Spleen (tissue), 11 donors: ENCODE measurements around the gene GRIK2. TPM values are rescaled to one million over a fixed set of nuclear protein-coding genes. Genes with fewer than 3 reads are reported as not detected.
A peak's percentile ranks its signal among the peaks of the same experiment; 100 is the strongest.

Experiments
- DNase-seq: peaks from one replicate; pipeline ENCODE4 v3.0.0-alpha.2; 2020
- H3K27ac ChIP-seq, 8 donors: fragments of 200-600 bp; sonication (generic) in 7 of 8; 1 replicate in 4 of 8; 2 replicates in 4 of 8; pipeline versions ENCODE4 v1.5.0 to v1.8.0; 2016 to 2021; ENCODE audit warnings: inconsistent platforms in 4 of 8, mild to moderate bottlenecking in 4 of 8, moderate library complexity in 1 of 8
- H3K27me3 ChIP-seq, 7 donors: fragments of 200-600 bp; sonication (generic) in 6 of 7; replicated peaks in 1 of 7; 1 replicate in 4 of 7; 2 replicates in 3 of 7; pipeline versions ENCODE4 v1.5.0 to v1.8.0; 2016 to 2021; ENCODE audit warnings: inconsistent platforms in 3 of 7, mild to moderate bottlenecking in 1 of 7
- H3K36me3 ChIP-seq, 6 donors: fragments of 200-600 bp; sonication (generic) in 5 of 6; 1 replicate in 4 of 6; 2 replicates in 2 of 6; pipeline versions ENCODE4 v1.5.0 to v1.8.0; 2016 to 2021; ENCODE audit warnings: inconsistent platforms in 2 of 6
- H3K4me1 ChIP-seq, 6 donors: fragments of 200-600 bp; sonication (generic) in 5 of 6; 1 replicate in 3 of 6; 2 replicates in 3 of 6; pipeline versions ENCODE4 v1.5.0 to v1.8.0; 2016 to 2021; ENCODE audit warnings: inconsistent platforms in 3 of 6
- H3K4me3 ChIP-seq, 8 donors: fragments of 200-600 bp; sonication (generic) in 7 of 8; 1 replicate in 4 of 8; 2 replicates in 4 of 8; pipeline versions ENCODE4 v1.5.0 to v1.8.0; 2016 to 2021; ENCODE audit warnings: inconsistent platforms in 4 of 8, mild to moderate bottlenecking in 4 of 8, moderate library complexity in 2 of 8
- H3K9me3 ChIP-seq, 8 donors: fragments of 200-600 bp; sonication (generic) in 7 of 8; 1 replicate in 4 of 8; 2 replicates in 4 of 8; pipeline versions ENCODE4 v1.5.0 to v1.8.0; 2016 to 2021; ENCODE audit warnings: inconsistent platforms in 4 of 8
- POLR2A ChIP-seq, 3 donors: fragments of 450-650 bp; IDR thresholded peaks; one replicate each; pipeline ENCODE4 v1.5.1; 2017; ENCODE audit warnings: antibody characterized with exemption in 3 of 3, mild to moderate bottlenecking in 1 of 3
- POLR2AphosphoS5 ChIP-seq, 3 donors: sonication (generic); formaldehyde crosslinking; IDR thresholded peaks; one replicate each; pipeline ENCODE4 v1.5.1; 2017; ENCODE audit warnings: antibody characterized with exemption in 3 of 3
- WGBS, 5 donors: extraction: QIAGEN DNeasy Blood & Tissue Kit in 3 of 5; methylation state at CpG; one replicate each; pipeline versions ENCODE4 v1.1.5 to v1.1.7; 2013 to 2018; 5-methylcytosine and 5-hydroxymethylcytosine counted together
- intact Hi-C: fragments of 100-400 bp; cut with DNase I; formaldehyde crosslinking; loops from one replicate; pipeline ENCODE4 v1.15.0; 2023; ENCODE audit warnings: low total_unique reads
- polyA plus RNA-seq, 3 donors: library from polyadenylated mRNA; stranded (reverse); fragments of 200-250 nt; gene quantifications; one replicate each; pipeline ENCODE4 v1.2.1, GENCODE V29; 2013
- total RNA-seq, 7 donors: library from RNA; depleted of rRNA in 3 of 7; stranded (reverse); fragments of >200 nt in 3 of 7; fragmentation: NEBNext Ultra II Directional in 4 of 7; extraction: Animal tissue kit (Norgen Biotek cat#: 25700) in 4 of 7; gene quantifications; one replicate each; pipeline versions ENCODE4 v1.1.0 to v1.2.1, GENCODE V29; 2016 to 2021
- TF ChIP-seq, protein P1 (sequence below), 11 experiments: fragments of 200-600 bp in 7 of 11; fragments of 450-650 bp in 4 of 11; sonication (generic) in 4 of 11; IDR thresholded peaks in 8 of 11; conservative IDR thresholded peaks in 3 of 11; 1 replicate in 7 of 11; 2 replicates in 4 of 11; pipeline versions ENCODE4 v1.4.0 to v1.8.0; 2016 to 2021; ENCODE audit warnings: antibody characterized with exemption in 11 of 11, inconsistent platforms in 4 of 11, mild to moderate bottlenecking in 1 of 11
- donor health status: healthy with polysubstance abuse.
- donor health status: DM: no; HTN: no; CAD: no; lungs with moderate emphysema.
- donor health status: DM: no; HTN: no; CAD: no.
- donor health status: Bipolar disorder and iron deficiency.
- donor health status: healthy.
- donor health status: DM: no; HTN: no; CAD: no.
- donor health status: DM: yes; HTN: yes; CAD: no.

The GRIK2 gene
- total and polyA plus RNA-seq, 10 donors = 0.07 to 2.7 (median 0.89) TPM

DNA sequence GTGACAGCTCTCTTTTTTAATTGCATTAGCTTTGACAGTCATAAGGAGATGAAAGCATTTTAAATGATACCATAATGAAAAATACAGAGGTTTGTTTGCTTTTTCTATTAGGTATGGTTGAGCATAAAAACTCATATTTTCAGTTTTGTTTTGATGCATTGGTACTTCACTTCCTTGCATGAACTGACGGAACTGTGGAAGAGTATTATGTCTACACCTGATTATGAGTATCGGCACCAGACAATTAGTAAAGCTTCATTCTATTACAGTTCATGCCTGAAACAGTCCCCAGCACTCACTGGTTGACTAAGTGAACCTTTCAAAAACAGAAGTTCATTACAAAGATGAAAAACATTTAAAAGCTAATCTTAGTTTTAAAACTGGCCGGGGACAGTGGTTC, 593.0 kb downstream of the GRIK2 start:
- no peak for DNase-seq
- TF ChIP-seq, protein P1, sequence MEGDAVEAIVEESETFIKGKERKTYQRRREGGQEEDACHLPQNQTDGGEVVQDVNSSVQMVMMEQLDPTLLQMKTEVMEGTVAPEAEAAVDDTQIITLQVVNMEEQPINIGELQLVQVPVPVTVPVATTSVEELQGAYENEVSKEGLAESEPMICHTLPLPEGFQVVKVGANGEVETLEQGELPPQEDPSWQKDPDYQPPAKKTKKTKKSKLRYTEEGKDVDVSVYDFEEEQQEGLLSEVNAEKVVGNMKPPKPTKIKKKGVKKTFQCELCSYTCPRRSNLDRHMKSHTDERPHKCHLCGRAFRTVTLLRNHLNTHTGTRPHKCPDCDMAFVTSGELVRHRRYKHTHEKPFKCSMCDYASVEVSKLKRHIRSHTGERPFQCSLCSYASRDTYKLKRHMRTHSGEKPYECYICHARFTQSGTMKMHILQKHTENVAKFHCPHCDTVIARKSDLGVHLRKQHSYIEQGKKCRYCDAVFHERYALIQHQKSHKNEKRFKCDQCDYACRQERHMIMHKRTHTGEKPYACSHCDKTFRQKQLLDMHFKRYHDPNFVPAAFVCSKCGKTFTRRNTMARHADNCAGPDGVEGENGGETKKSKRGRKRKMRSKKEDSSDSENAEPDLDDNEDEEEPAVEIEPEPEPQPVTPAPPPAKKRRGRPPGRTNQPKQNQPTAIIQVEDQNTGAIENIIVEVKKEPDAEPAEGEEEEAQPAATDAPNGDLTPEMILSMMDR (IDR thresholded peaks at IDR 0.05 in 8 of 11, conservative IDR thresholded peaks at IDR 0.05 in 3 of 11) = no peak
- TF ChIP-seq POLR2AphosphoS5 (IDR thresholded peaks at IDR 0.05) (no peak), POLR2A (IDR thresholded peaks at IDR 0.05) (no peak)
- Histone ChIP-seq H3K4me1 (no peaks in the 10 kb centered on the region), H3K27me3 (no peaks in the 10 kb centered on the region), H3K4me3 (no peak overlapping the region), H3K27ac (no peak overlapping the region), H3K36me3 (no peaks in the 10 kb centered on the region), H3K9me3 (no peaks in the 10 kb centered on the region)
- intact Hi-C loops = no loop called here
- WGBS, 5 donors = 72 to 91% (median 85%) methylated on average over 3 of the region's 3 CpGs

DNA sequence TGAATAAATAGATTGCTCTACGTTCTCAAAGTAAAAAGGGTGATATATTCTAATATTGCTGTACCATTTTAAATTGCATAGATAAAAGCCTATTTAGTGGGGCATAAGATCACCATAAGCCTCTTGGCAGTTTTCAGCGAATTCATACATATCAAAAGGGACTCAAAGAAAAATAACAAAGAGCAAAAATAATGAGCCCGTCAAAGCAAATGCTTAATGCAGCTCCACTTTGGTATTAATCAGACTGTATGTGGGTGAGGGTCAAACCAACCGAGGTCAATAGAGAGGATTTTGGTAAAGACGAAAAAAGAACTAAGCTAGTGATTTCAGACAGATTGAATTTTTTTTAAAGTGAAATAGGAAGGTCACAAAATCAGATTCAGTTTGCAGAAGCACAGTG, 598.8 kb downstream of the GRIK2 start:
- H3K9me3 ChIP-seq = no peaks in the 10 kb centered on the region
- H3K36me3 ChIP-seq = no peaks in the 10 kb centered on the region
- H3K27me3 ChIP-seq = no peaks in the 10 kb centered on the region
- H3K27ac ChIP-seq = no peak overlapping the region
- TF ChIP-seq, protein P1 (IDR thresholded peaks at IDR 0.05 in 8 of 11, conservative IDR thresholded peaks at IDR 0.05 in 3 of 11) = no peak
- no peak for TF ChIP-seq POLR2A (IDR thresholded peaks at IDR 0.05)
- no peak for TF ChIP-seq POLR2AphosphoS5 (IDR thresholded peaks at IDR 0.05)
- no peak for DNase-seq
- H3K4me3 ChIP-seq = no peak overlapping the region
- no peaks in the 10 kb centered on the region for H3K4me1 ChIP-seq
- intact Hi-C loops = no loop called here
- WGBS, 5 donors = 39 to 60% (median 53%) methylated on average over 5 of the region's 5 CpGs

DNA sequence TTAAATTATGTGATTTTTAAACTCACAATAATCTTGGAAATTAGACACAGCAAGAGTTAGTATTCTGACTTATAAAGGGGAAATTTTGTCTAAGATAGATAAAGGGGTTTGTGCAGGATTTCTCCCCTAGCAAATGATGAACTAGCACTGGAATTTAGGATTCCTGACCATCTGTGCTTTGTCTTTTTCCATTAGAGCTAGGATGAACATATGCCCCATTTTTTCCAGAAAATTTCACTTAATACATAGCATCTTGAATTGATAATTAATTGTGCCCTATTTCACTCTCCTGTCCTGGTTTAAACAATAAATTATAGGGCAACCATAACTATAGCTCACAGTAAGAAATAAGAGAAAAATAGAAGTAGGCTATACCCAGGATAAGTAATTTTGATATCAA, 601.0 kb downstream of the GRIK2 start:
- intact Hi-C loops = no loop called here
- no peaks in the 10 kb centered on the region for H3K27me3 ChIP-seq
- TF ChIP-seq, protein P1 (IDR thresholded peaks at IDR 0.05 in 8 of 11, conservative IDR thresholded peaks at IDR 0.05 in 3 of 11) = no peak
- TF ChIP-seq POLR2A (IDR thresholded peaks at IDR 0.05) (no peak), POLR2AphosphoS5 (IDR thresholded peaks at IDR 0.05) (no peak)
- H3K4me1 ChIP-seq = no peaks in the 10 kb centered on the region
- no peaks in the 10 kb centered on the region for H3K9me3 ChIP-seq
- H3K36me3 ChIP-seq = no peaks in the 10 kb centered on the region
- no peak overlapping the region for H3K27ac ChIP-seq
- H3K4me3 ChIP-seq = no peak overlapping the region
- DNase-seq = no peak

DNA sequence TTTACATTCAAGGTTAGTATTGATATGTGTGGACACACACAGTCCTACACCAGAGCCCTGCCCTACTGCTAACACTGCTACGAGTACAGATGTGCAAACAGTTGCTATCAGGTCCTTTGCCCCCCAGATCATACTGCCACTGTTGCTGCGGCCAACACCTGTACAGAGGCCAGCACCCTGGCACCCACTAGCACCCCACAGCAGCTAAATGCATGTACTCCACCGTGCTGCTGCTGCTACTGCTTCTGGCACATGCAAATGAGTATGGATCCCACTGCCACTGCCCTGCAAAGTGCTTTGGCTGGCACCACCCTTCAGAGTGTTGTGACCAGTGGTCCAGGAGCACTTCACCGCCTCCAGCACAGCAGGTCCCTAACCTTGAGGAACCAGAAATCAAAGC, 621.9 kb downstream of the GRIK2 start:
- intact Hi-C loops = no loop called here
- WGBS, 5 donors = 61 to 85% (median 73%) methylated on average over 3 to 4 of the region's 4 CpGs
- no peaks in the 10 kb centered on the region for H3K4me1 ChIP-seq
- H3K36me3 ChIP-seq = no peaks in the 10 kb centered on the region
- H3K9me3 ChIP-seq = no peaks in the 10 kb centered on the region
- no peak for TF ChIP-seq POLR2A (IDR thresholded peaks at IDR 0.05)
- H3K27ac ChIP-seq = no peak overlapping the region
- H3K4me3 ChIP-seq = no peak overlapping the region
- peak; percentile 28 for DNase-seq
- no peaks in the 10 kb centered on the region for H3K27me3 ChIP-seq

DNA sequence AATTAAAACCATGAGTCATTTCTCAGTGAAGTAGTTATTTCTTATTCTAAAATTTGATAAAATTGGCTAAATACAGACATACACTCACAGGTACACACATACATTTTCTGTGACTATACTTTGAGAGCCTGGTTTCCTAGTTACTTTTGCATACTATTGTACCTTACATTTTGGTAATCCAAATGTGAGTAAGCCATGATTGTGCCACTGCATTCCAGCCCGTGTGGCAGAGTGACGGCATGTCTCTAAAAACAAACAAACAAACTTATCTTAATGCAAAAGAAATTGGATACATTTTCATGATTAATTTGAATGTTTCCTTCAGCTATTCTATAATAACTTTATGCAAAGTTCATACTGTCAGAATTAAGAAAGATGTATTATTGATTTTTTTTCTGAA, 628.8 kb downstream of the GRIK2 start:
- no peak for DNase-seq
- intact Hi-C loops = no loop called here
- Histone ChIP-seq H3K27me3 (no peaks in the 10 kb centered on the region), H3K36me3 (no peaks in the 10 kb centered on the region), H3K4me1 (no peaks in the 10 kb centered on the region), H3K4me3 (no peak overlapping the region), H3K9me3 (no peaks in the 10 kb centered on the region), H3K27ac (no peak overlapping the region)
- TF ChIP-seq POLR2AphosphoS5 (IDR thresholded peaks at IDR 0.05) = no peak
- TF ChIP-seq POLR2A (IDR thresholded peaks at IDR 0.05) = no peak
- TF ChIP-seq, protein P1 (IDR thresholded peaks at IDR 0.05 in 8 of 11, conservative IDR thresholded peaks at IDR 0.05 in 3 of 11) = no peak
- 81 to 90% (median 84%) methylated on average over 2 of the region's 2 CpGs for WGBS, 5 donors
